ENCODE measurements around the gene INAVA. TPM values are rescaled to one million over a fixed set of nuclear protein-coding genes. Genes with fewer than 3 reads are reported as not detected.
"Not testable (repeated sequence)": the region's sequence is repeated elsewhere in the genome, so short reads cannot be mapped to it uniquely, and the experiment has no call there.

INAVA gene
- total RNA-seq, 1 experiment from 2014 or later = 18.0 TPM

DNA sequence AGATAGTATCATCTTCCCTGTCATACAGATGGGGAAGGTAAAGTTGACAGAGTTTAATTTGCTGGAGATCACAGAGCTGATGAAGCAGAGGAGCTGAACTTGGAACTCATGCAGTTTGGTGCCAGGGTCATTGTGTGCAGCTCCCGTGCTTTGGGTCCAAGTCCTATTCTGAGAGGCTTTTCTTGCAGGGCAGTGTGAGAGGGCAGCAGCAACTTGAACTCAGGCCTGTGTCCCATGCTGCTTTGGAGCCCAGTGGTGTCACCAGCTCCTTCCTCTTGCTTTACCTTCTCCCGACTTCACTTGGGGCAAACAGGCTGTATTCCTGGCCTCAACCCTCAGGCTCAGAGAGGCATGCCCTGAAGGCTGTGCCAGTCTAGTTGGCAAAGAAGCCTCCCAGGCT is 24.7 kb downstream of the INAVA start:
- DNase-seq (ENCODE audit: low read depth) = no peak

DNA sequence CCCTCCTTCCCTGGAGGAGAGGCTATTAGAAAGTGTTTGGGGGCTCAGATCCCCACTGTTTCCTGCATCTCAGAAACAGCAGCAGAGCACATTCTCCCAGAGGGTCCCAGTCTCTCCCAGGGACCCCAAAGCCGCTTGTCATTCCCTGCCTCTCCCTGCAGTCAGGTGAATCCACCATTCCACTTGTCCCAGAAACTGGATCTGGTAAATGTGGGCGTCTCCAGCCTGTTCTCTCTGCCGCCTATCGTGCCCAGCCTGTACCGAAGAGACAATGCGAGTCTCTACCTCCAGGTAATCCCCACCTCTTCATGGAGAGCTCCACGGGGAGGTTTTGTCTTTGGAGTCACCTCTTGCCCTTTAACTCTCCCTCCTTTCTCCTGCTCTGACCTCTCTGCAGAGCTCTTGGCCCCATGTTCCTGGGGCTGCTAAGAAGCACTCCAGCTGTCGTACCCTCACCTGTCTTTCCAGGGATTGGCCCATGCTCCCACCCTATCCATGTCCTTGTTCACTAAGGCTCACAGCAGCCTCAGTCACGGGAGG is 26.9 kb downstream of the INAVA start:
- no peak for DNase-seq (ENCODE audit: low read depth)

DNA sequence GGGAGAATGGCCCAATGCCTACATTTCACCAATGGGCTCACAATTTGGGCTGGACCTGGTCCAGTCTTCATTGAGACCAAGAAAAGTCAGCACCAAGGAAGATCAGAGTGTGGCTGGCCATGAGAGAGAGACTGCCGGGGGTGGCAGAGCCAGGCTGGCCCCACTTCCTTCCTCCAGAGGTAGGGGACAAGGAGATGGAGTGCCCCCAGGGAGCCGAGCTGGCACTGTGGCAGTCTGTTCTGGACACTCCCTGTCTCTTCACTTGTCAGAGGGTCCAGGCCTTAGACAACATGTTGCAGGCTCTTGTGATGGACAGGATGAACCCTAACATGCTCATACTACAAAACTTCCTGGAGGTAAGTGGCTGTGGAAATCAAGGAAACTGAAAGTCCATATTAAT is 27.7 kb downstream of the INAVA start:
- DNase-seq (ENCODE audit: low read depth) = no peak

DNA sequence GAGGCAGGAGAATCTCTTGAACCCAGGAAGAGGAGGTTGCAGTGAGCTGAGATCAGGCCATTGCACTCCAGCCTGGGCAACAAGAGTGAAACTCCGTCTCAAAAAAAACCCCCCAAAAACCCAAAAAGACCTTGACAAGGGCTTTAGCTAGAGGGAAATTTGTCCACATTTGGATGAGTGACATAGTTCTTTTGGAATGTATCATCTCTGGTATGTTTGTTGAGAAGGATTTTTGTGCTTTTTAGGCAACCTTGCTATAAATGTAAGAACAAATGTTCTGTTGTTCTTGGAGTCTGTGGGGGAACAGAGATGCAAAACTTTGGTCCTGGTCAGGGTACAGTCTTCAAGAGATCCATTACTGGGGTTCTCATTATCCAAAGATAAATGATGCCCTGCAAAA is 28.9 kb downstream of the INAVA start:
- peak; percentile 53 for DNase-seq (ENCODE audit: low read depth)

DNA sequence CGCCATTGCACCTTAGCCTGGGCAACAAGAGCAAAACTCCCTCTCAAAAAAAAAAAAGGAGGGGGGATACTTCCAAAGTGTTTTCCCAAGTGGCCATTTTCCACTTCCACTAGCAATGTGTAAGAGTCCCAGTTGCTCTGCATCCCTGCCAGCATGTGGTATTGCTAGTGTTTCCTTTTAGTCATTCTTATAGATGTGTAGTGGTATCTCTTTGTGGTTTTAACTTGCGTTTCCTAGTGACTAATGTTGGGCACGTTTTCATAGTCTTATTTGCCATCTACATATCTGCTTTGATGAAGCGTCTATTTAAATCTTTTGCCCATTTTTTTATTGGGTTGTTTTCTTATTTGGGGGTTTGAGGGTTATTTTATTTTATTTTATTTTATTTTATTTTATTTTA is 31.1 kb downstream of the INAVA start:
- peak; percentile 80 for DNase-seq (ENCODE audit: low read depth)

DNA sequence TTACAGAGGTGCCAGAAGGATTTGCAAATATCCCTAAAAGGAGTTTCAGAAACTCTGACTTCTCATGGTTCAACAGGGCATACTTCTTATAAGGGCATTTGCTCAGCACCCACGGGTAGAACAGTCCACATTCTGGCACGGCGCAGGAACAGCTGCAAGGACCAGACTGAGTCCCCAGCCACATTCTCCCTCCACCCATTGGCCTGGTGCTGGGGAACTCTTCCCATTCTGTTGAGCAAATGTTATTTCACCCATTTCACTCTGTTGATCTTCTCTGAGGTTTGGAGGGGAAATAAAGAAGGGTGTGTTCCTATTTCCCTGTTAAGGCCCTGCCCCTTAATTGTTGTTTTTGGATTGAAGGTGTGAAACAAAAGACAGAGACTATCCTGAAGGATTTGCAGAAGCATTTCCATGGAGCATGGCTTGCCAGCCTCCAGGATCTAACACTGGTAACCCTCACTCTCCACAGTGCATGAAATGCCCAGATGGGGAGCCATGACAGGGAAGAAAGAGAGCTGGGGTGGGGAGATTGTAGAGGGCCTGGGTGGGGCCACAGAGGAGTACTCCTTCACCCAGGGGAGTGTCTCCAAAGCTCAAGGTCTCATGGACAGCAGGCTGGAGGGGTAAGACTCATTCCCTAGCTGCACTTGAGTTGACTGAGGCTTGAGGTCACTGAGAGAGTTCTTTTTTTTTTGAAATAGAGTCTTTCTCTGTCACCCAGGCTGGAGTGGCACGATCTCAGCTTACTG is 35.0 kb downstream of the INAVA start:
- no peak for DNase-seq (ENCODE audit: low read depth)

DNA sequence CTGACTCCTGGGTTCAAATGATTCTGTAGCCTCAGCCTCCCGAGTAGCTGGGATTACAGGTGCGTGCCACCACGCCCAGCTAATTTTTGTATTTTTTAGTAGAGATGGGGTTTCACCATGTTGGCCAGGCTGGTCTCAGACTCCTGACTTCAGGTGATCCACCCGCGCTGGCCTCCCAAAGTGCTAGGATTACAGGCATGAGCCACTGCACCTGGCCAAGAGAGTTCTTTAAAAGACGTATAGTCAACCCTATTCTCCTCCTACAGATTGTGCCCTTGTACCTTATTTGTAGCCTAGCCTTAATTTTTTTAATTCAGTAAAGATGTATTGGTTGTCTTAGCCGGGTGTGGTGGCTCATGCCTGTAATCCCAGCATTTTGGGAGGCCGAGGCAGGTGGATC is 35.6 kb downstream of the INAVA start:
- DNase-seq (ENCODE audit: low read depth) = not testable (repeated sequence)

DNA sequence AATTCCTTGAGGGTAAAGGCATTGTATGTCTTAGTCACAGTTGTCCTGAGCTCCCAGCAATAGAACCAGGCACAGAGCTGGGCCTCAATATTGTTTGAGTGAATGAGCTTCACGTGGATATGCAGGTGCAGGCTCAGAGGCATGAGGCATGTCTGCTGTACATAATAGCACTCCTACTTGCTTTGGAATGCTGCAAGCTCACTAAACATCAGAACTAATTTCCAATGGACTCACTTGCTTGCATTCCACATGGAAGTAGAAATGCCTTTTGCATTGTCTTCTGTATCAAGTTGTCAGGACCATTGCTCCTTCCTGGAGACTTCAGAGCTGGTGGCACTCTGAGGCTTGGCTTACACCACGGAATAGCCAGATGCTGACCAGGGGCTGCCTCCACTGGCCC is 37.1 kb downstream of the INAVA start:
- no peak for DNase-seq (ENCODE audit: low read depth)

DNA sequence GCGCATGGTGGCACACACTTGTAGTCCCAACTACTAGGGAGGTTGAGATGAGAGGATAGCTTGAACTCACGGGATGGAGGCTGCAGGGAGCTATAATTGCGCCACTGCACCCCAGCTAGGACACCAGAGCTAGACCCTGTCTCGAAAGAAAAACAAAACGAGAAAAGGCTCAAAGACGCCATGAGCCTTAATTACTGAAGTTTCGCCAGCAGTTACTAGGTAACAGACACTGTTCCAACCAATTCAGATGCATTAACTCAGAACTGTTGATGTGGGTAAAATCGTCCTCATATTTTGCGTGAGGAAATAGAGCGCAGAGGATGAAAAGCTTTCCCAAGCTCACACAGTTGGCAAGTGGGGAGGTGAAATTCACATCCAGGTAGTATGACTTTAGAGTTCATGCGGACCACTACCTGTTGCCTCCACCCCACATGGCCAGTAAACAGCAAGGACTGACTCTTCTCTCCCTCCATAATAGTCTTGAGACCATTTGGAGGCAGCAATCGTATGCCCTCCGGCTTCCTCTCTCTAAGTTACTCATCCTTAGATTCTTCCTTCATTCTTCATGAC is 40.1 kb downstream of the INAVA start:
- no peak for DNase-seq (ENCODE audit: low read depth)

DNA sequence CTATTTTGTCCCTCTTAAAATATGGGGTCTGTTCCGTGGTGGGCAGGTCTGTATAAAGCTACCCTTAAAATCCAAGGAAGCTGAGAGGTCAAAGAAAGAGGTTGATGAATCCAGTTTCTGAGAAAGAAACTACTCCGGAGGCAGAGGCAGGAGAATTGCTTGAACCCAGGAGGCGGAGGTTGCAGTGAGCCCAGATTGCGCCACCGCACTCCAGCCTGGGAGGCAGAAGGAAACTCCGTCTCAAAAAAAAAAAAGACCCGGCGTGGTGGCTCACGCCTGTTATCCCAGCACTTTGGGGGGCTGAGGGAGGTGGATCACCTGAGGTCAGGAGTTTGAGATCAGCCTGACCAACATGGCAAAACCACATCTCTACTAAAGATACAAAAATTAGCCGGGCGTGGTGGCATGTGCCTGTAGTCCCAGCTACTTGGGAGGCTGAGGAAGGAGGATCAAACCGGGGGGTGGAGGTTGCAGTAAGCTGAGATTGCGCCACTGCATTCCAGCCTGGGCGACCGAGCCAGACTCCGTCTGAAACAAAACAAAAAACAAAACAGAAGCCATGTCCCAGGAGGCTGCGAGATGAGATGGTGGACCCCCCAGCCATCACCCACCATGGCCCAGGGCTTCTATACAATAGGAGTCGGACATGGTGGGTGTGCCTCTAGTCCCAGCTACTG is 40.7 kb downstream of the INAVA start:
- not testable (repeated sequence) for DNase-seq (ENCODE audit: low read depth)

DNA sequence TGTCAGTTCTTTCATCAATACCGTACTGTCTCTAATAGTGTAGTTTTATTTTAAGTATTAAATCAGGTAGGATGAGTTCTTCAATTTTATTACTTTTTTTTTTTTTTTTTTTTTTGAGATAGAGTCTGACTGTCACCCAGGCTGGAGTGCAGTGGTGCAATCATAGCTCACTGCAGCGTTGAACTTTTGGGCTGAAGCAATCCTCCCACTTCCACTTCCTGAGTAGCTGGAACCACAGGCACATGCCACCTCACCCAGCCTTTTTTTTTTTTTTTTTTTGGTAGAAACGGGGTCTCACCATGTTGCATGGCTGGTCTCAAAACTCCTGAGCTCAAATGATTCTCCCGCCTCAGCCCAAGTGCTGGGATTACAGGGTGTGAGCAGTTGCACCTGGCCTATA is 44.3 kb downstream of the INAVA start:
- peak; percentile 17 for DNase-seq (ENCODE audit: low read depth)

DNA sequence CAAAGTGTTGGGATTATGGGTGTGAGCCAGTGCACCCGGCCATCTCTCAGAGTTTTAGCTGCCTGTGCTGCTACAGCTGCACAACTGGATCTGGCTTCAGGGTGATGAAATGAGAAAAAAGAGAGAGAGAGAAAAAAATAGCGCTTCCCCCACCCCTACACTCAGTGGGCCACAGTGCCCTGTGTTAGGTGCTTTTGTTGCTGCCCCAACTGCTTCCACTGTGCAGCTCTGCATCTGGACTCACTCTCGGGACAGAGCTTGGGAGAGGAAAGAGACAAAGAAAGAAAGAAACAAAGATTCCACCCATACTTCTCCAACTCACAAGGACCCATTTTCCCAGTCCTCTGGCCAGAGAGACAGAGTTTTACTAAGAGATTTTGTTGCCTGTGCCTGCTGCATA is 50.4 kb downstream of the INAVA start:
- no peak for DNase-seq (ENCODE audit: low read depth)

DNA sequence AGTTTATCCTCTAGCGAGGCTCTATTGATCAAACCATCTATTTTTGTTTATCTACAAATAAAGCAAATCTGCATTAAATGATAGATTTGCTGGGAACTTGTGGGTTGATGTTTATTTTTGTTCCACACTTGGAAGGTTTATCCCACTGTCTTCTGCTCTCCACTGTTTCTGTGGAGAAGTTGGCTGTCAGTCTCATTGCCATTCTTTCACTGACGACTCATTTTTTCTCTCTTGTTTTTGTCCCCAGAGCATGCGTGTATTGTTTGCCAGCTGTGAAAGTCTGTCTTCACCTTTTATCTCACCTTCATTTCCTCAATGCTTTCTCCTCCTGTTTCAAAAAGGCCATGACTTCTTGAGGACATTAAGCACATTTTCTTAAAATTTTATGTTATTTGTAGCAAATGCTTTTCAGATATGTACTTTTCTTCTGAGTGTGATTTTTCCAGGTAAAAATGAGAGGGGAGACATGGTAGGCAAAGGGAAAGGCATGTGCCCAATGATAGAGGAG is 52.4 kb downstream of the INAVA start:
- DNase-seq (ENCODE audit: low read depth) = no peak

DNA sequence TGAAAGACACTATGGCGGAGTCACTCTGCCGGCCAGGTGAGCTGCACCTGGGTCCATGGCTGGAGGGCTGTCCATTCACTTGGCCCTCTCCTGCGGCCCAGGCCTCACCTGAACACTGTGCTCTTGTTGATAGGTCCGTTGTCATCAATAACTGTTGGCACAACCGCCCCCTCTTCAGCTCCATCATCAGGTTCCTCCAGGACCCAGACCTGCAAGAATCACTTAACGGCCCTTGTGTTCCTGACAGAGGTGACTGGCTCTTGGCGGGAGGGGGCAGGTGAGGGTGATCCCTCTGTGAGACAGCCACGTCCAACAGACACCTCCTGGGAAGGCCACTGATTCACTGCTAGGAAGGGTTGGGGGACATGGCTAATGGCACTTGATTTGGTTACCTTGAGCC is 54.9 kb downstream of the INAVA start:
- no peak for DNase-seq (ENCODE audit: low read depth)

DNA sequence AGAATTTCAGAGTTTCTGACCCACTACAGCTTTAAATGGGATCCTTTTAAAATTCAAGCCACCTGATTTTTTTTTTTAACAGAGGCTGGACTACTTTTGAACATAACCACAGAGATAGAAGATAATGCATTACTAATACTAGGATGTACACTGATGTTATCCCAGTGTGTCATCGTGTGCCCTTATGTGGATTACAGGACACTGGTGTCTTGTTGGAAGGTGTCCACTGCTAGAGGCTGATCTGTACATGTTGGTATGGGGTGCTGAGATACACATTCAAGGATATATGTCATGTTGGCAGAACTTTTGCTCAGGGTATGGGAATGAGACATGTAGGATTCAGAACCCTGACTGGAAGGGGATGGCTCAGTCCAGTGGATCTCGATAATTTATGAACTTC is 56.3 kb downstream of the INAVA start:
- DNase-seq (ENCODE audit: low read depth) = peak; percentile 61

DNA sequence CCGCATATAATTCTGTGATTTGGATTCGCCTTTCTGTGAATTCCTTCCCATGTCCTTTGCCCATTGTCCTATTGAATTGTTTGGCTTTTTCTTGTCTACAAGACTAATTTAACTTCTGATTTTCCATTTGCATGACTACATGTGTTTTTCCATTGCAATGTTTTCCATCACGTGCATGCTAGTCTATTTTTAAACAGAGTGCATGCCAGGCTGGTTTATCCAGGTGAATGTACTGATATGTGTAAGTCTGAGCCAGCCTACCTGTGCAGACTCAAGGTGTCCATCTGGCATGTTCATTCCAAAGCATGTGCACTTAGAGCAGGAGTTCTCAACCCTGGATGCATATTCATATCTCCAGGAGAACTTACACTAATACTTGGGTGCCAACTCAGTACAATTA is 59.7 kb downstream of the INAVA start:
- no peak for DNase-seq (ENCODE audit: low read depth)

DNA sequence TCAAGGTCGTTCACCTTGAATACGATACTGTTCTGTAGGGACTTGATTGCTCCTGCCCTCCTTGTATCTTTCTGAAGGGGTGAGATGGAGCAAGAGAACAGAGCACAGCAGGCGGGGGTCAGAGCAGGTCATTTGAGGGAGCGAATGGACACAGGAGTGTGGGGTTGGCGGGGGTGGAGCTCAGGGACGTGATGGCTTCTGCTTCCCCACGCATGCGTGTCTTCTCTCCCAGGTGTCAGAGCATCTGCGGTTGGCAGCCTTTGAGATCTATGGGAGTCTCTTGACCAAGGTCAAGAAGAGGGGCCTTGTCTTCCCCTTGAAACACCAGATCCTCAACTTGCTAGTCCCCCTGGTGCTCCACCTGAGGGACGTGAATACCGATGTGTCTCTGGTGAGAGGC is 63.9 kb downstream of the INAVA start:
- DNase-seq (ENCODE audit: low read depth) = no peak

DNA sequence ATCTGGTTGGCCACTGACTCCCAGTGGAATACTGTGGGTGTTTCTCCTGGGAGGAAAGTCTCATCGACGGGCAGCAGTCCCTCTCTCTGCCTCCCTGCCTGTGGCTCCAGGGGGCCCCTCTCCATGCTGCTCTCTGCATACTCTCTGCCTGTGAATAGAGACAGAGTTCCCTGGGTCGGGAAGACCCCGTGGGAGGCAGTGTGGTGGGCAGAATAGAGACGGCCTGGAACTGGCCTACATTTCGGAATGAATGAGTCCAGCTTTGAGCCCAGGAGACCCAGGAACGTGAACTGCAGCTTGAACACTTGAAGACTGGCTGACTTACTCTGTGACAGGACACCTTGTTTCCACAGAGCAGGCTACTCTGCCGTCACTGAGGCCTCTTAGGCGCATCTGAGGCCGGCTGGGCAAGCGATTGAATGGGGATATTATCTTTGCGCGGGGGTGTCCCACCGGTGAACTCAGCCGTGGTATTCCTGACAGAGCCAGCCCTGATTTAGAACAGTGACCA is 64.8 kb downstream of the INAVA start:
- no peak for DNase-seq (ENCODE audit: low read depth)

DNA sequence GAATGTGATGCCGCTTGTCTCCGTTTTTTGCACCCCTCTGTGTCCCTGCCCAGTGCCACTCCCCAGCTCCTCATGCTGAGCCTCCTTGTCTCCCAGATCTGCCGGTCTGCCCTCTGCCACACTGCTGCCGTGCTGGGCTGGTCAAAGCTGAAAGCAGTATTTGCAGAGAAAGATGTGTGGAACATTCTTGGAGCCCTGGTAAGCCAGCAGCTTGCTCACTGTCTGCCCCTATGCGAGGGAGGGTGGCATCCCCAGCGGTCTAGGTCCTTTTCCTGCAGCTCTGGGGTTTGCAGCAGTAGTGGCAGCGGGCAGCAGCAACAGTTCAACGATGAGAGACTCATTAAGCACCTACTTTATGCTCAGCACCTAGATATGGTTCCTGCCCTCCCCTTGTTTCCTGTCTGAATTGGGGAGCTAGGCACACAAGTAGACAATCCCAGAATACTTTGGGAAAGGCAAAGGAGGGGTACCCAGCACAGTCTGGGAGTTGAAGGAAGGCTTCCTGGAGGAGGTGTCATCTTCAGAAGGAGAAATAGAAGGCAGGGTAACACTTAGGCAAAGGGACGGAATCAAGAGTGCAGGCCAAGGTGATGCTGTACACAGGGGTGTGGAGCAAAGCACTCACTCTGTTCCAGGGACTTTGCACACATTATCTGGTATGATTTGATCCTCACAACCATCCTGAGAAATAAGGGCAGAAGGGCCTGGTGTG is 65.7 kb downstream of the INAVA start:
- DNase-seq (ENCODE audit: low read depth) = no peak

DNA sequence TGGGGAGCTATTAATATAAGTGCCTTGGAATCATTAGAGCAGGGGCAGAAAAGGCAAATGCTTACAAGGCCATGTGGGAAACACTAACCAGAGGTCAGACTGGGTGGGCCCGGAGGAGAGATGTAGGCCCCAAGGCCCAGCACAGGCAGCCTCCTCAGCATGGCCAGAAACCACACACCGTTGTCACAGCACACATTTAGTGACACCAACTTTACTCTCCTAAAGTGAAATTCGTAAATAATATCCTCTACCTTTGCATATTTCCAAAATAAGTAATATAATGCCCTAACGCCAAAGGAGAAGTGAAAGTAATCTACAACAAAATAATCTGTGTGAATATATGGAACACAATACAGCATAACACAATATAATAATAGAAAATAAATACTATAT is 66.2 kb downstream of the INAVA start:
- DNase-seq (ENCODE audit: low read depth) = no peak

DNA sequence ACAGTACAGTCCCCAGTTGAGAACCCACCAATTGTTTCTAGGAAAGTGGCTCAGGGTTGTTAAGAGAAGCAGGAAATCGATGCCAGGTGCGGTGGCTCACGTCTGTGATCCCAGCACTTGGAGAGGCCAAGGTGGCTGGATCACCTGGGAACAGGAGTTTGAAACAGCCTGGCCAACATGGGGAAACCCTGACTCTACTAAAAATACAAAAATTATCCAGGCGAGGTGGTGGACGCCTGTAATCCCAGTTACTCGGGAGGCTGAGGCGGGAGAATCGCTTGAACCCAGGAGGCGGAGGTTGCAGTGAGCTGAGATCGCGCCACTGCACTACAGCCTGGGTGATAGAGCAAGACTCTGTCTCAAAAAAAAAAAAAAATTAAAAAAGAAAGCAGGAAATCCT is 67.5 kb downstream of the INAVA start:
- not testable (repeated sequence) for DNase-seq (ENCODE audit: low read depth)

DNA sequence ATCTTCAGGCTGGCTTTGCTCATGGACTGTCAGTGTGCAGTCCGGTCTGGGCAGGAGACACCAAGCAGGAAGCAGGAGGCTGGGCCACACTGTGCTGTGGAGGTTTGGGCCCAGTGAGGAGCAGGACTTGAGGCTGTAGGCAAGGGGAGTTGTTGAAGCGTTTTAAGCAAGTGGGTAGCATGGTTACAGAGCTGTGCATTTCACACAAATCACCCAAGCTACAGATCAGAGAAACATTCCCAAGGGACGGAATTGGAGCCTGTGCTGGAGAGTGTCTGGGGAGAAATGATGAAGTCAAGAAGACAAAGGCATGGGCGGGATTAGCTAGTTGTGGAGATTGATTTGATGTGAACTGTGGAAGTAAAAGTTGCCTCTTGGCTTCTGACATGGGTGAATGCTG is 67.9 kb downstream of the INAVA start:
- DNase-seq (ENCODE audit: low read depth) = no peak
